Tibial nerve (tissue), 3 donors: Measurements from ENCODE around the gene RWDD3.

ENCODE experiments used
- CTCF ChIP-seq, 5 experiments: fragments of 200-600 bp in 3 of 5; fragments of 450-650 bp in 2 of 5; sonication (generic) in 3 of 5; IDR thresholded peaks; one replicate each; pipeline ENCODE4 v1.5.1; 2016 to 2019; ENCODE audit warnings: antibody characterized with exemption in 5 of 5, mild to moderate bottlenecking in 3 of 5, moderate library complexity in 2 of 5
- POLR2A ChIP-seq, 2 donors: fragments of 450-650 bp; IDR thresholded peaks; one replicate each; pipeline ENCODE4 v1.6.1; 2017; ENCODE audit warnings: antibody characterized with exemption in 2 of 2, mild to moderate bottlenecking in 2 of 2, moderate library complexity in 2 of 2

GRCh38 chr1:95252422-95252821 lies 18.4 kb downstream of the RWDD3 start:
- no peak for TF ChIP-seq POLR2A (IDR thresholded peaks at IDR 0.05)
- TF ChIP-seq CTCF (IDR thresholded peaks at IDR 0.05), result no peak
